ENCODE results near the gene WDFY3.
"Not testable (repeated sequence)": the region's sequence is repeated elsewhere in the genome, so short reads cannot be mapped to it uniquely, and the experiment has no call there.

WDFY3 gene

GRCh38 chr4:84870398-84871163, 95.9 kb downstream of the WDFY3 start:
- no peaks in the 10 kb centered on the region for H3K36me3 Mint-ChIP-seq (ENCODE audit: low read depth)

GRCh38 chr4:84866295-84866694, 100.2 kb downstream of the WDFY3 start:
- Mint-ChIP-seq H3K36me3 (ENCODE audit: low read depth) (no peaks in the 10 kb centered on the region), H3K27me3 (no peaks in the 10 kb centered on the region)

More at GRCh38 chr4:84870398-84871163, 95.9 kb downstream of the WDFY3 start:
- H3K9me3 Mint-ChIP-seq, result no peaks in the 10 kb centered on the region
- H3K4me1 Mint-ChIP-seq (ENCODE audit: low read depth), result no peaks in the 10 kb centered on the region
- H3K4me3 Mint-ChIP-seq, result no peak overlapping the region
- no peaks in the 10 kb centered on the region for H3K27me3 Mint-ChIP-seq
- H3K27ac Mint-ChIP-seq, result no peak overlapping the region
- DNase-seq, result no peak

GRCh38 chr4:84865600-84865999, 100.9 kb downstream of the WDFY3 start:
- H3K4me3 Mint-ChIP-seq, result no peak overlapping the region
- no peaks in the 10 kb centered on the region for H3K36me3 Mint-ChIP-seq (ENCODE audit: low read depth)
- H3K27ac Mint-ChIP-seq, result no peak overlapping the region
- no peaks in the 10 kb centered on the region for H3K27me3 Mint-ChIP-seq
- no peak for DNase-seq
- H3K4me1 Mint-ChIP-seq (ENCODE audit: low read depth), result no peaks in the 10 kb centered on the region
- no peaks in the 10 kb centered on the region for H3K9me3 Mint-ChIP-seq

More at GRCh38 chr4:84866295-84866694, 100.2 kb downstream of the WDFY3 start:
- Mint-ChIP-seq H3K9me3 (no peaks in the 10 kb centered on the region), H3K4me3 (no peak overlapping the region), H3K27ac (no peak overlapping the region), H3K4me1 (ENCODE audit: low read depth) (no peaks in the 10 kb centered on the region)
- no peak for DNase-seq

GRCh38 chr4:84862064-84862463, 104.4 kb downstream of the WDFY3 start:
- DNase-seq, result no peak

GRCh38 chr4:84857296-84857695, 109.2 kb downstream of the WDFY3 start:
- Mint-ChIP-seq H3K4me1 (ENCODE audit: low read depth) (no peaks in the 10 kb centered on the region), H3K4me3 (no peak overlapping the region), H3K36me3 (ENCODE audit: low read depth) (no peaks in the 10 kb centered on the region), H3K9me3 (no peaks in the 10 kb centered on the region), H3K27me3 (no peaks in the 10 kb centered on the region), H3K27ac (no peak overlapping the region)
- no peak for DNase-seq

More at GRCh38 chr4:84862064-84862463, 104.4 kb downstream of the WDFY3 start:
- Mint-ChIP-seq H3K4me3 (no peak overlapping the region), H3K4me1 (ENCODE audit: low read depth) (no peaks in the 10 kb centered on the region), H3K9me3 (no peaks in the 10 kb centered on the region), H3K27me3 (no peaks in the 10 kb centered on the region), H3K36me3 (ENCODE audit: low read depth) (no peaks in the 10 kb centered on the region), H3K27ac (no peak overlapping the region)

GRCh38 chr4:84856468-84857049, 109.9 kb downstream of the WDFY3 start:
- H3K27ac Mint-ChIP-seq, result no peak overlapping the region
- no peaks in the 10 kb centered on the region for H3K36me3 Mint-ChIP-seq (ENCODE audit: low read depth)
- H3K4me1 Mint-ChIP-seq (ENCODE audit: low read depth), result no peaks in the 10 kb centered on the region
- H3K27me3 Mint-ChIP-seq, result no peaks in the 10 kb centered on the region
- DNase-seq, result no peak
- no peak overlapping the region for H3K4me3 Mint-ChIP-seq
- no peaks in the 10 kb centered on the region for H3K9me3 Mint-ChIP-seq

- no peaks in the 10 kb centered on the region for H3K4me1 Mint-ChIP-seq (ENCODE audit: low read depth)
- H3K9me3 Mint-ChIP-seq, result no peaks in the 10 kb centered on the region
- no peak overlapping the region for H3K4me3 Mint-ChIP-seq
- H3K27ac Mint-ChIP-seq, result no peak overlapping the region
- DNase-seq, result no peak
- no peaks in the 10 kb centered on the region for H3K36me3 Mint-ChIP-seq (ENCODE audit: low read depth)
- H3K27me3 Mint-ChIP-seq, result no peaks in the 10 kb centered on the region
These were observed 110.7 kb downstream of the WDFY3 start for GRCh38 chr4:84855774-84856173.

- H3K9me3 Mint-ChIP-seq, result no peaks in the 10 kb centered on the region
- no peak for DNase-seq
- H3K4me1 Mint-ChIP-seq (ENCODE audit: low read depth), result no peaks in the 10 kb centered on the region
- H3K27me3 Mint-ChIP-seq, result no peaks in the 10 kb centered on the region
- no peak overlapping the region for H3K27ac Mint-ChIP-seq
- H3K4me3 Mint-ChIP-seq, result no peak overlapping the region
- H3K36me3 Mint-ChIP-seq (ENCODE audit: low read depth), result no peaks in the 10 kb centered on the region
These were observed 114.4 kb downstream of the WDFY3 start for GRCh38 chr4:84852081-84852480.

GRCh38 chr4:84849051-84849640, 117.3 kb downstream of the WDFY3 start:
- Mint-ChIP-seq H3K4me1 (ENCODE audit: low read depth) (no peaks in the 10 kb centered on the region), H3K9me3 (no peaks in the 10 kb centered on the region), H3K36me3 (ENCODE audit: low read depth) (no peaks in the 10 kb centered on the region), H3K27me3 (no peaks in the 10 kb centered on the region), H3K4me3 (no peak overlapping the region), H3K27ac (no peak overlapping the region)
- no peak for DNase-seq

GRCh38 chr4:84848432-84848831, 118.1 kb downstream of the WDFY3 start:
- Mint-ChIP-seq H3K27ac (no peak overlapping the region), H3K4me1 (ENCODE audit: low read depth) (no peaks in the 10 kb centered on the region), H3K4me3 (no peak overlapping the region), H3K27me3 (no peaks in the 10 kb centered on the region), H3K36me3 (ENCODE audit: low read depth) (no peaks in the 10 kb centered on the region), H3K9me3 (no peaks in the 10 kb centered on the region)
- DNase-seq, result no peak

- no peaks in the 10 kb centered on the region for H3K27me3 Mint-ChIP-seq
- no peak overlapping the region for H3K4me3 Mint-ChIP-seq
- no peak overlapping the region for H3K27ac Mint-ChIP-seq
- DNase-seq, result no peak
- no peaks in the 10 kb centered on the region for H3K36me3 Mint-ChIP-seq (ENCODE audit: low read depth)
- no peaks in the 10 kb centered on the region for H3K4me1 Mint-ChIP-seq (ENCODE audit: low read depth)
- no peaks in the 10 kb centered on the region for H3K9me3 Mint-ChIP-seq
These were observed 118.5 kb downstream of the WDFY3 start for GRCh38 chr4:84847978-84848377.

- H3K4me1 Mint-ChIP-seq (ENCODE audit: low read depth), result no peaks in the 10 kb centered on the region
- H3K27me3 Mint-ChIP-seq, result no peaks in the 10 kb centered on the region
- H3K9me3 Mint-ChIP-seq, result no peaks in the 10 kb centered on the region
- DNase-seq, result no peak
- no peak overlapping the region for H3K4me3 Mint-ChIP-seq
- H3K36me3 Mint-ChIP-seq (ENCODE audit: low read depth), result no peaks in the 10 kb centered on the region
- H3K27ac Mint-ChIP-seq, result no peak overlapping the region
These were observed 119.5 kb downstream of the WDFY3 start for GRCh38 chr4:84846985-84847384.

- Mint-ChIP-seq H3K4me1 (ENCODE audit: low read depth) (no peaks in the 10 kb centered on the region), H3K4me3 (no peak overlapping the region), H3K36me3 (ENCODE audit: low read depth) (no peaks in the 10 kb centered on the region), H3K27me3 (no peaks in the 10 kb centered on the region), H3K27ac (no peak overlapping the region), H3K9me3 (no peaks in the 10 kb centered on the region)
- DNase-seq, result no peak
These were observed 125.1 kb downstream of the WDFY3 start for GRCh38 chr4:84841435-84841834.

GRCh38 chr4:84837751-84838150, 128.7 kb downstream of the WDFY3 start:
- Mint-ChIP-seq H3K27me3 (no peaks in the 10 kb centered on the region), H3K27ac (no peak overlapping the region), H3K4me1 (ENCODE audit: low read depth) (no peaks in the 10 kb centered on the region), H3K36me3 (ENCODE audit: low read depth) (no peaks in the 10 kb centered on the region), H3K4me3 (no peak overlapping the region), H3K9me3 (no peaks in the 10 kb centered on the region)
- no peak for DNase-seq

GRCh38 chr4:84829633-84830032, 136.9 kb downstream of the WDFY3 start:
- H3K27me3 Mint-ChIP-seq; DNase-seq; H3K27ac Mint-ChIP-seq; H3K36me3 Mint-ChIP-seq (ENCODE audit: low read depth); H3K4me3 Mint-ChIP-seq; H3K4me1 Mint-ChIP-seq (ENCODE audit: low read depth); H3K9me3 Mint-ChIP-seq: not testable (repeated sequence)
